WTC11 (cell line): ENCODE data around the gene ETS2. TPM values are rescaled to one million over a fixed set of nuclear protein-coding genes. Genes with fewer than 3 reads are reported as not detected.

Source experiments
- ATAC-seq: fragments of 200-7000 bp; cut with Tn5 transposase; 2 replicates; pipeline ENCODE4 v1.10.0; 2021; ENCODE audit warnings: mild to moderate bottlenecking, moderate library complexity
- CTCF ChIA-PET: fragments of 300-600 bp; sonication (Branson Sonifier 250); formaldehyde crosslinking; loops from one replicate; lab custom pipeline; 2021; ENCODE audit warnings: antibody characterized with exemption; lab: Charles Lee
- POLR2A ChIA-PET: fragments of 350-600 bp; sonication (Branson Sonifier 250); formaldehyde crosslinking; loops from one replicate; lab custom pipeline; 2021; ENCODE audit warnings: antibody characterized with exemption; lab: Charles Lee
- DNase-seq: peaks from one replicate; pipeline ENCODE4 v3.0.0; 2021; ENCODE audit warnings: low spot score
- H3K27ac Mint-ChIP-seq: 2 replicates; pipeline ENCODE4 v1.8.0; 2021; ENCODE audit warnings: mixed read lengths
- H3K27me3 Mint-ChIP-seq: 2 replicates; pipeline ENCODE4 v1.8.0; 2021; ENCODE audit warnings: low read depth, mild to moderate bottlenecking, moderate library complexity, mixed read lengths
- H3K36me3 Mint-ChIP-seq: 2 replicates; pipeline ENCODE4 v1.8.0; 2021; ENCODE audit warnings: mixed read lengths
- H3K4me1 Mint-ChIP-seq: 2 replicates; pipeline ENCODE4 v1.8.0; 2022; ENCODE audit warnings: mixed read lengths
- H3K4me3 Mint-ChIP-seq: 2 replicates; pipeline ENCODE4 v1.8.0; 2021; ENCODE audit warnings: mild to moderate bottlenecking, moderate library complexity, mixed read lengths
- H3K9me3 Mint-ChIP-seq: 2 replicates; pipeline ENCODE4 v1.8.0; 2021; ENCODE audit warnings: mixed read lengths
- CREB1 ChIP-seq: sonication (generic); formaldehyde crosslinking; IDR thresholded peaks from 2 replicates; pipeline ENCODE4 v1.8.0; 2023; ENCODE audit warnings: mild to moderate bottlenecking, missing genetic modification reagents
- E2F4 ChIP-seq: sonication (generic); formaldehyde crosslinking; IDR thresholded peaks from 2 replicates; pipeline ENCODE4 v1.8.1; 2022; ENCODE audit warnings: low read depth, mild to moderate bottlenecking, moderate library complexity, missing genetic modification reagents, borderline replicate concordance
- ELF4 ChIP-seq: sonication (generic); formaldehyde crosslinking; IDR thresholded peaks from 2 replicates; pipeline ENCODE4 v1.8.1; 2022; ENCODE audit warnings: low read depth, mild to moderate bottlenecking, moderate library complexity, missing genetic modification reagents
- EMX1 ChIP-seq: fragments of 250-450 bp; sonication (Bioruptor Pico); IDR thresholded peaks from 2 replicates; pipeline ENCODE4 v1.8.0; 2021; ENCODE audit warnings: mild to moderate bottlenecking
- ERG ChIP-seq: fragments of 250-450 bp; sonication (Bioruptor Pico); IDR thresholded peaks from 2 replicates; pipeline ENCODE4 v1.8.0; 2021; ENCODE audit warnings: mild to moderate bottlenecking
- IRF1 ChIP-seq: sonication (generic); formaldehyde crosslinking; IDR thresholded peaks from 2 replicates; pipeline ENCODE4 v1.8.0; 2023; ENCODE audit warnings: missing genetic modification reagents
- KAT7 ChIP-seq: sonication (generic); formaldehyde crosslinking; IDR thresholded peaks from 2 replicates; pipeline ENCODE4 v1.8.1; 2023; ENCODE audit warnings: missing genetic modification reagents, mild to moderate bottlenecking, borderline replicate concordance
- PRDM15 ChIP-seq: sonication (generic); formaldehyde crosslinking; IDR thresholded peaks from 2 replicates; pipeline ENCODE4 v1.8.0; 2022; ENCODE audit warnings: missing genetic modification reagents
- SMAD3 ChIP-seq: sonication (generic); formaldehyde crosslinking; IDR thresholded peaks from 2 replicates; pipeline ENCODE4 v1.8.0; 2022; ENCODE audit warnings: missing genetic modification reagents, mild to moderate bottlenecking, borderline replicate concordance
- TCF7 ChIP-seq: sonication (generic); formaldehyde crosslinking; IDR thresholded peaks from 2 replicates; pipeline ENCODE4 v1.8.0; 2022; ENCODE audit warnings: mild to moderate bottlenecking, low read depth, missing genetic modification reagents, moderate library complexity
- ZMAT4 ChIP-seq: fragments of 250-450 bp; sonication (Bioruptor Pico); IDR thresholded peaks from 2 replicates; pipeline ENCODE4 v1.9.0; 2021; ENCODE audit warnings: mild to moderate bottlenecking
- ZNF512 ChIP-seq: sonication (generic); formaldehyde crosslinking; IDR thresholded peaks from 2 replicates; pipeline ENCODE4 v1.8.1; 2022; ENCODE audit warnings: missing genetic modification reagents, borderline replicate concordance
- ZNF532 ChIP-seq: fragments of 250-450 bp; sonication (Bioruptor Pico); IDR thresholded peaks from 2 replicates; pipeline ENCODE4 v1.9.0; 2021; ENCODE audit warnings: mild to moderate bottlenecking, borderline replicate concordance
- ZNF671 ChIP-seq: fragments of 250-450 bp; sonication (Bioruptor Pico); IDR thresholded peaks from 2 replicates; pipeline ENCODE4 v1.8.0; 2021; ENCODE audit warnings: mild to moderate bottlenecking
- total RNA-seq: library from RNA; stranded (reverse); gene quantifications from 3 replicates; pipeline ENCODE4 v1.2.3, GENCODE V29; 2021

ETS2 gene
- total RNA-seq, 1 experiment from 2014 or later = 56.4 TPM

- TF ChIP-seq PRDM15 (no peak), ELF4 (CRISPR knock-in tag) (no peak), EMX1 (no peak)
- TF ChIP-seq, all 79 proteins: peak for 0
Observed at GRCh38 chr21:38773099-38774061, 32.3 kb upstream of the ETS2 start (continued).

- TF ChIP-seq KAT7 (CRISPR knock-in tag) (no peak), ZMAT4 (CRISPR knock-in tag) (no peak), E2F4 (no peak), TCF7 (CRISPR knock-in tag) (no peak), CREB1 (no peak), ZNF532 (CRISPR knock-in tag) (no peak), SMAD3 (no peak), IRF1 (CRISPR knock-in tag) (no peak), ZNF512 (CRISPR knock-in tag) (no peak), ZNF671 (CRISPR knock-in tag) (no peak), ERG (CRISPR knock-in tag) (no peak)
- H3K9me3 Mint-ChIP-seq = peaks cover 14% of the 10 kb centered on the region
- DNase-seq = no peak
- H3K36me3 Mint-ChIP-seq = peaks cover 11% of the 10 kb centered on the region
- no peaks in the 10 kb centered on the region for H3K27me3 Mint-ChIP-seq
- H3K4me1 Mint-ChIP-seq = 0 out of 2 replicates have a peak, but pooled peaks cover 4% of the 10 kb centered on the region
- no peak overlapping the region for H3K27ac Mint-ChIP-seq
- no peak overlapping the region for H3K4me3 Mint-ChIP-seq
- no peak for ATAC-seq
- POLR2A ChIA-PET = interaction anchor here (0.6 kb wide), 1 partner anchor 730 kb away, joined by 3 read pairs; no protein-coding TSS in a partner anchor
- CTCF ChIA-PET = no interaction called here
Observed at GRCh38 chr21:38774152-38774551, 31.6 kb upstream of the ETS2 start.
